ENCODE results near the gene DEXI.

GRCh38 chr16:10957771-10958482, 15.7 kb upstream of the DEXI start:
- no peak for TF ChIP-seq CTCF (IDR thresholded peaks at IDR 0.05)
- TF ChIP-seq POLR2A (IDR thresholded peaks at IDR 0.05; ENCODE audit: low read depth) = no peak
- TF ChIP-seq EP300 (IDR thresholded peaks at IDR 0.05) = no peak
- no peak for TF ChIP-seq POLR2AphosphoS5 (IDR thresholded peaks at IDR 0.05)

All from esophagus muscularis mucosa (tissue), 4 donors.